ENCODE measurements around the gene FAM133A. TPM values are rescaled to one million over a fixed set of nuclear protein-coding genes. Genes with fewer than 3 reads are reported as not detected.
A peak's percentile ranks its signal among the peaks of the same experiment; 100 is the strongest.

FAM133A gene
- total RNA-seq (2014; rRNA removed), result not detected in 2 replicates
- 0.04 TPM for polyA plus RNA-seq (2012)

- no peak for DNase-seq (ENCODE audit: low read depth)
These were observed at the start of gene FAM133A for GRCh38 chrX:93673869-93674271. FAM133A (plus strand) TSS chrX:93674206; CDS start chrX:93709420, 35,214 bp downstream.

- no peak for DNase-seq (ENCODE audit: low read depth)
These were observed 36.4 kb upstream of the FAM133A start for GRCh38 chrX:93637591-93637990.

- DNase-seq (ENCODE audit: low read depth), result no peak
These were observed 24.6 kb upstream of the FAM133A start for GRCh38 chrX:93649381-93649780.

GRCh38 chrX:93660575-93660974 lies 13.4 kb upstream of the FAM133A start:
- DNase-seq (ENCODE audit: low read depth), result no peak

- DNase-seq (ENCODE audit: low read depth), result peak; percentile 32
These were observed 744 bp upstream of the FAM133A start, which contains the start of gene NAP1L3 for GRCh38 chrX:93673056-93673868. NAP1L3 (minus strand) TSS chrX:93673578; CDS start chrX:93673304, 274 bp downstream.

- DNase-seq (ENCODE audit: low read depth), result no peak
These were observed 22.0 kb downstream of the FAM133A start for GRCh38 chrX:93695981-93696380.

GRCh38 chrX:93703701-93704100 lies 29.7 kb downstream of the FAM133A start:
- no peak for DNase-seq (ENCODE audit: low read depth)

GRCh38 chrX:93711076-93711475 lies 37.1 kb downstream of the FAM133A start:
- no peak for DNase-seq (ENCODE audit: low read depth)

GRCh38 chrX:93741811-93742210 lies 67.8 kb downstream of the FAM133A start:
- DNase-seq (ENCODE audit: low read depth), result no peak

GRCh38 chrX:93760163-93760562 lies 86.2 kb downstream of the FAM133A start:
- no peak for DNase-seq (ENCODE audit: low read depth)

Other genes with a start within 250 kb of the FAM133A start
- 0.83 and 0.86 TPM in 2 replicates for gene NAP1L3, start 628 bp upstream of the FAM133A start, total RNA-seq (2014; rRNA removed)

Measured in LHCN-M2 (cell line).